GM12875 (cell line): ENCODE data around the gene LY86.

Source experiments
- H3K4me3 ChIP-seq: one replicate; pipeline ENCODE4 v1.5.1; 2011; ENCODE audit warnings: low read depth, low read length, control low read depth
- CTCF ChIP-seq: IDR thresholded peaks from 2 replicates; pipeline ENCODE4 v1.5.1; 2011; ENCODE audit warnings: low read depth, mild to moderate bottlenecking, control low read depth, inconsistent platforms, low read length, moderate library complexity, borderline replicate concordance; ENCODE audit not compliant: insufficient read depth

The LY86 gene

GRCh38 chr6:6652932-6653331, 64.4 kb downstream of the LY86 start:
- no peak for TF ChIP-seq CTCF
- no peak overlapping the region for H3K4me3 ChIP-seq

- H3K4me3 ChIP-seq, result no peak overlapping the region
- no peak for TF ChIP-seq CTCF
Observed at GRCh38 chr6:6654599-6655575, 66.4 kb downstream of the LY86 start.

- TF ChIP-seq CTCF, result no peak
- no peak overlapping the region for H3K4me3 ChIP-seq
Observed at GRCh38 chr6:6655805-6656251, 67.3 kb downstream of the LY86 start.

GRCh38 chr6:6656287-6656686, 67.8 kb downstream of the LY86 start:
- TF ChIP-seq CTCF, result no peak
- no peak overlapping the region for H3K4me3 ChIP-seq

GRCh38 chr6:6657085-6657819, 68.7 kb downstream of the LY86 start:
- no peak overlapping the region for H3K4me3 ChIP-seq
- no peak for TF ChIP-seq CTCF

GRCh38 chr6:6657820-6658217, 69.3 kb downstream of the LY86 start:
- TF ChIP-seq CTCF, result no peak
- H3K4me3 ChIP-seq, result no peak overlapping the region
